H9 (cell line): ENCODE measurements around the gene CTU2. TPM values are rescaled to one million over a fixed set of nuclear protein-coding genes. Genes with fewer than 3 reads are reported as not detected.

ENCODE experiments used
- DNase-seq: peaks from one replicate; pipeline ENCODE4 v3.0.0-alpha.2; 2017
- H2AFZ ChIP-seq: one replicate; pipeline ENCODE4 v1.6.1; 2013; ENCODE audit warnings: mild to moderate bottlenecking, low read length, control low read depth, moderate library complexity
- H2AK5ac ChIP-seq: 2 replicates; pipeline ENCODE4 v1.6.1; 2013; ENCODE audit warnings: low read length, control low read depth, mixed read lengths; ENCODE audit not compliant: insufficient read length
- H2BK120ac ChIP-seq: one replicate; pipeline ENCODE4 v1.6.1; 2013; ENCODE audit warnings: low read depth, mild to moderate bottlenecking, low read length, control low read depth, inconsistent platforms; ENCODE audit not compliant: poor library complexity, severe bottlenecking
- H2BK12ac ChIP-seq: 2 replicates; pipeline ENCODE4 v1.6.1; 2013; ENCODE audit warnings: low read length, control low read depth, mixed read lengths, low read depth; ENCODE audit not compliant: insufficient read length
- H2BK15ac ChIP-seq: 2 replicates; pipeline ENCODE4 v1.6.1; 2013; ENCODE audit warnings: low read depth, low read length, control low read depth
- H2BK20ac ChIP-seq: one replicate; pipeline ENCODE4 v1.6.1; 2013; ENCODE audit warnings: low read depth, mild to moderate bottlenecking, low read length, control low read depth, inconsistent platforms; ENCODE audit not compliant: poor library complexity, severe bottlenecking
- H2BK5ac ChIP-seq: 2 replicates; pipeline ENCODE4 v1.6.1; 2013; ENCODE audit warnings: low read length, control low read depth, mixed read lengths; ENCODE audit not compliant: insufficient read length
- H3K14ac ChIP-seq: 2 replicates; pipeline ENCODE4 v1.6.1; 2013; ENCODE audit warnings: low read length, control low read depth; ENCODE audit not compliant: insufficient read depth
- H3K18ac ChIP-seq: 2 replicates; pipeline ENCODE4 v1.6.1; 2013; ENCODE audit warnings: low read depth, mild to moderate bottlenecking, mixed read lengths, low read length, control low read depth; ENCODE audit not compliant: insufficient read length
- H3K23ac ChIP-seq: 2 replicates; pipeline ENCODE4 v1.6.1; 2013; ENCODE audit warnings: low read length, control low read depth, mixed read lengths, low read depth; ENCODE audit not compliant: insufficient read length
- H3K23me2 ChIP-seq: 2 replicates; pipeline ENCODE4 v1.6.1; 2013; ENCODE audit warnings: low read depth, mild to moderate bottlenecking, mixed read lengths, low read length, control low read depth; ENCODE audit not compliant: insufficient read length, poor library complexity, severe bottlenecking
- H3K27ac ChIP-seq: 2 replicates; pipeline ENCODE4 v1.5.1; 2013; ENCODE audit warnings: low read length, control low read depth, mixed read lengths, low read depth; ENCODE audit not compliant: insufficient read length
- H3K27me3 ChIP-seq: 2 replicates; pipeline ENCODE4 v1.6.1; 2013; ENCODE audit warnings: low read length, control low read depth, inconsistent platforms; ENCODE audit not compliant: insufficient read depth
- H3K4ac ChIP-seq: 2 replicates; pipeline ENCODE4 v1.6.1; 2013; ENCODE audit warnings: low read depth, mild to moderate bottlenecking, control low read depth, inconsistent platforms, low read length, moderate library complexity
- H3K4me1 ChIP-seq: 2 replicates; pipeline ENCODE4 v1.6.1; 2013; ENCODE audit warnings: low read length, control low read depth, inconsistent platforms; ENCODE audit not compliant: insufficient read depth
- H3K4me2 ChIP-seq: 2 replicates; pipeline ENCODE4 v1.6.1; 2013; ENCODE audit warnings: low read length, control low read depth, mixed read lengths; ENCODE audit not compliant: insufficient read length, insufficient read depth
- H3K56ac ChIP-seq: 2 replicates; pipeline ENCODE4 v1.6.1; 2013; ENCODE audit warnings: low read depth, mild to moderate bottlenecking, mixed read lengths, low read length, control low read depth; ENCODE audit not compliant: insufficient read length
- H3K79me1 ChIP-seq: 2 replicates; pipeline ENCODE4 v1.6.1; 2013; ENCODE audit warnings: low read depth, mild to moderate bottlenecking, moderate library complexity, low read length, control low read depth, inconsistent platforms; ENCODE audit not compliant: insufficient read depth, poor library complexity, severe bottlenecking
- H3K79me2 ChIP-seq: 2 replicates; pipeline ENCODE4 v1.6.1; 2013; ENCODE audit warnings: low read length, control low read depth, inconsistent platforms; ENCODE audit not compliant: insufficient read depth
- H3K9ac ChIP-seq: 2 replicates; pipeline ENCODE4 v1.6.1; 2013; ENCODE audit warnings: low read length, control low read depth, mixed read lengths; ENCODE audit not compliant: insufficient read length; ENCODE audit errors: extremely low read depth
- H3K9me3 ChIP-seq: one replicate; pipeline ENCODE4 v1.6.1; 2013; ENCODE audit warnings: low read depth, low read length, inconsistent platforms; ENCODE audit not compliant: control insufficient read depth
- H3T11ph ChIP-seq: one replicate; pipeline ENCODE4 v1.6.1; 2013; ENCODE audit warnings: mild to moderate bottlenecking, low read length, control low read depth, inconsistent platforms
- H4K20me1 ChIP-seq: one replicate; pipeline ENCODE4 v1.6.1; 2013; ENCODE audit not compliant: control insufficient read depth, insufficient read length, insufficient read depth
- H4K5ac ChIP-seq: 2 replicates; pipeline ENCODE4 v1.6.1; 2013; ENCODE audit warnings: low read depth, mild to moderate bottlenecking, mixed read lengths, low read length, control low read depth; ENCODE audit not compliant: insufficient read length
- H4K8ac ChIP-seq: replicated peaks from 2 replicates; pipeline ENCODE4 v1.6.1; 2013; ENCODE audit warnings: low read length, control low read depth, mixed read lengths, low read depth; ENCODE audit not compliant: insufficient read length
- H4K91ac ChIP-seq: 2 replicates; pipeline ENCODE4 v1.6.1; 2013; ENCODE audit warnings: low read depth, mild to moderate bottlenecking, moderate library complexity, mixed read lengths, low read length, control low read depth; ENCODE audit not compliant: insufficient read length
- H3K27ac Mint-ChIP-seq, 3 experiments: 2 replicates in 2 of 3; 3 replicates in 1 of 3; pipeline ENCODE4 v1.8.0; 2020 to 2021; ENCODE audit warnings: mixed read lengths in 3 of 3, mild to moderate bottlenecking in 1 of 3, moderate library complexity in 1 of 3
- H3K27me3 Mint-ChIP-seq: 2 replicates; pipeline ENCODE4 v1.8.0; 2021; ENCODE audit warnings: low read depth, mild to moderate bottlenecking, moderate library complexity, mixed read lengths
- H3K36me3 Mint-ChIP-seq, 3 experiments: 2 replicates in 2 of 3; 3 replicates in 1 of 3; pipeline ENCODE4 v1.8.0; 2020 to 2021; ENCODE audit warnings: low read depth in 3 of 3, mixed read lengths in 3 of 3; ENCODE audit not compliant: insufficient read depth in 1 of 3
- H3K4me1 Mint-ChIP-seq, 2 experiments: 2 replicates each; pipeline ENCODE4 v1.8.0; 2020; ENCODE audit warnings: mixed read lengths in 2 of 2
- H3K4me3 Mint-ChIP-seq, 2 experiments: 2 replicates in 1 of 2; 3 replicates in 1 of 2; pipeline ENCODE4 v1.8.0; 2020 to 2021; ENCODE audit warnings: mild to moderate bottlenecking in 2 of 2, mixed read lengths in 2 of 2, moderate library complexity in 1 of 2
- H3K9me3 Mint-ChIP-seq, 2 experiments: 2 replicates in 1 of 2; 3 replicates in 1 of 2; pipeline ENCODE4 v1.8.0; 2020; ENCODE audit warnings: mild to moderate bottlenecking in 2 of 2, mixed read lengths in 2 of 2, moderate library complexity in 1 of 2
- CTCF ChIP-seq: fragments of 200-600 bp; sonication (generic); conservative IDR thresholded peaks from 3 replicates; pipeline ENCODE4 v1.8.0; 2021; ENCODE audit warnings: antibody characterized with exemption, mild to moderate bottlenecking
- WGBS: extraction: QIAGEN DNeasy Blood & Tissue Kit; methylation state at CpG from one replicate; pipeline ENCODE4 v1.1.7; 2013; ENCODE audit warnings: missing lambda C conversion rate, low lambda C conversion rate, mixed read lengths; ENCODE audit not compliant: insufficient read length; ENCODE audit errors: extremely low coverage; 5-methylcytosine and 5-hydroxymethylcytosine counted together
- total RNA-seq: library from RNA; stranded (reverse); gene quantifications from 2 replicates; pipeline ENCODE4 v1.2.1, GENCODE V29; 2021

CTU2 gene
- total RNA-seq, 1 experiment from 2014 or later, result 32.8 TPM

DNA sequence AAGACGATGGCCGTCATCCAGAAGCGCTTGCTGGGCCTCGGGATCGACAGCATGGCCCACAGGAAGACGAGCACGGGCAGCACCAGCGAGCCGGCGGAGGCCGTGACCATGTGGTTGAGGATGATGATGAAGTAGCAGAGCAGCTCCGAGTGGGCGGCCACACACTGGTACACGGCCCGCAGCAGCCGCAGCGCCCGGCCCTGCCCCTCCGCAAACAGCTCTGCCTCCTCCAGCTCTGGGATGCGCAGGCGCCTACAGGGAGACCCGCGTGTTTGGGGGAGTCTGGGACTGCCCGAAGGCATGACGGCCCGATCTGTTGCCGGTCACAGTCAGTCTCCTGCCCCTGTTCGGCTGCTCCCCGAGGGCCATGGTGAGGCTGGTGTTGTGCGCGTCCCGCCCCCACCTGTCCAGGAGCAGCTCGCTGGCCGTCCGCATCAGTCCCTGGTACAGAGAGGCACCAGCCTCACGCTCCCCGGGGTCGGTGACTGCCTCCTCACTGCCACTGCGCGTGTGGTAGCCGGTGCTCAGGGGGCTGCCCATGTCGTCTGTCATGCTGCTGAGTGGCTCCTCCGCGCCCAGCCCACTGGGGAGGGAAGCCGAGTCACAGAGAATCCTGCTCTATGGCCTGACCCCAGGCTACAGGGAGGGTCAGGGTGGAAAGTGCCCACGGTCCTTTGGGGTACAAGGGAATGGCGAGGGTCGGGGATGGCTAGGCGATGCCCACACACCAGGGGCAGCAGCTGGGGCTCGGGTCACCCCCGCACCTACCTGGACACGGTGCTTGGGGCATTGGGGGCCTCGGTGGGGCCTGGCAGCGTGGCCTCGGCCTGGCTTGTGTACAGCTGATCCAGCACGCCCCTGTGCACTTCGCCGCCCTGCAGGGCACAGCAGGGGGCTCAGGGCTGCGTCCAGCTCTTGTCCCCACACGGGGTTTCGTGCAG, 15.8 kb downstream of the CTU2 start:
- Histone ChIP-seq H4K8ac (no peak overlapping the region), H3K23me2 (no peaks in the 10 kb centered on the region), H4K5ac (no peak overlapping the region), H2BK15ac (no peak overlapping the region), H2BK12ac (no peak overlapping the region), H3K79me2 (no peaks in the 10 kb centered on the region), H3K27me3 (no peaks in the 10 kb centered on the region), H2BK5ac (no peak overlapping the region), H2AK5ac (no peak overlapping the region), H3K23ac (no peak overlapping the region), H3K9ac (no peak overlapping the region), H3K79me1 (no peaks in the 10 kb centered on the region), H3K9me3 (no peaks in the 10 kb centered on the region), H3K4ac (no peak overlapping the region), H3K56ac (no peak overlapping the region), H2BK120ac (no peak overlapping the region), H3K27ac (no peak overlapping the region), H3K4me2 (no peak overlapping the region), H2BK20ac (no peak overlapping the region), H4K20me1 (no peaks in the 10 kb centered on the region), H3T11ph (no peak overlapping the region), H3K14ac (no peak overlapping the region), H3K18ac (no peak overlapping the region), H2AFZ (no peak overlapping the region), H4K91ac (no peak overlapping the region), H3K4me1 (no peaks in the 10 kb centered on the region)
- Mint-ChIP-seq H3K36me3 (peaks cover 11 to 39% (median 37%) of the 10 kb centered on the region in 3 experiments; a peak in 6 of 7 replicates), H3K27me3 (no peaks in the 10 kb centered on the region), H3K9me3 (no peaks in the 10 kb centered on the region), H3K4me3 (no peak overlapping the region), H3K4me1 (no peaks in the 10 kb centered on the region), H3K27ac (no peak overlapping the region; a peak in 1 of 7 replicates)
- DNase-seq, result no peak
- no CpG with 5 or more reads among the region's 61 CpGs for WGBS
- no peak for TF ChIP-seq CTCF
